Astrocyte of the cerebellum (primary cell): ENCODE data around the gene NPIPB2.

Experiments
- DNase-seq: peaks from one replicate; pipeline ENCODE4 v3.0.0-alpha.2; 2011; ENCODE audit warnings: low read depth
- H3K4me3 ChIP-seq: 2 replicates; pipeline ENCODE4 v1.5.1; 2011; ENCODE audit warnings: mild to moderate bottlenecking, low read depth, low read length, moderate library complexity
- in situ Hi-C: cut with HindIII; loops from 2 replicates; pipeline ENCODE4 v1.10.0; 2017; ENCODE audit warnings: low sequenced_read_pairs
- TF ChIP-seq, protein P1 (sequence below): IDR thresholded peaks from 2 replicates; pipeline ENCODE4 v1.5.1; 2012; ENCODE audit warnings: low read length, low read depth, moderate library complexity, mild to moderate bottlenecking; ENCODE audit errors: missing control alignments

Gene NPIPB2

DNA sequence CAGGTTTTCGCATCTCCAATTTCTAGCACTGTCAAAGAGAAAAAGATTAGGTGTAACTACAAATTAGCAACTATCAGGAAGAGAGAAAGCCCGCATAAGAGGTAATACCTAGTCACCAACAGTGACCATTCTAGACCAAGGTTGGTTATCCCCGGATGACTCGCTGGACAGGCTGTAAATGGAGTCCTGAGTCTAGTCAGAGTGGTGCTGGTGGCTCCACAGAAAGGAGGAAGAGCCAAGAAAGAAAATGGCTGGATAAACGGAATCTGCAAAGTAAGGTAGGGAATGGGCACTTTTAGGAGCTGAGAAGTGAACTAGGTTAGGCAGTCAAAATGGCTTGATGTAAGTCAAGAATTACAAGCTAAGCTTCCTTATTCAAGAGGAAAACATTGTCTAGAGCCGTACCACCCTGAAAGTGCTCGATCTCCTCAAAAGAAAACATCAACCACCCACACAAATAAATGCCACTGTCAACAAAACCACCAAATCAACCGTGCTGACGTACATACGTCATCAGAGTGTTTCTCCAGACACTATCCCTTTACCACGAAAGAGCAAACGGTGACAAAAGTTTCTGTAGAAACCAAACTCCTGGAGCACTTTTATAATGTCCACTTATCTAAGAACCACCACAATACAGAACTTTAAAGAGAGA, 28.3 kb downstream of the NPIPB2 start:
- DNase-seq: no peak
- in situ Hi-C loops: no loop called here
- TF ChIP-seq, protein P1, sequence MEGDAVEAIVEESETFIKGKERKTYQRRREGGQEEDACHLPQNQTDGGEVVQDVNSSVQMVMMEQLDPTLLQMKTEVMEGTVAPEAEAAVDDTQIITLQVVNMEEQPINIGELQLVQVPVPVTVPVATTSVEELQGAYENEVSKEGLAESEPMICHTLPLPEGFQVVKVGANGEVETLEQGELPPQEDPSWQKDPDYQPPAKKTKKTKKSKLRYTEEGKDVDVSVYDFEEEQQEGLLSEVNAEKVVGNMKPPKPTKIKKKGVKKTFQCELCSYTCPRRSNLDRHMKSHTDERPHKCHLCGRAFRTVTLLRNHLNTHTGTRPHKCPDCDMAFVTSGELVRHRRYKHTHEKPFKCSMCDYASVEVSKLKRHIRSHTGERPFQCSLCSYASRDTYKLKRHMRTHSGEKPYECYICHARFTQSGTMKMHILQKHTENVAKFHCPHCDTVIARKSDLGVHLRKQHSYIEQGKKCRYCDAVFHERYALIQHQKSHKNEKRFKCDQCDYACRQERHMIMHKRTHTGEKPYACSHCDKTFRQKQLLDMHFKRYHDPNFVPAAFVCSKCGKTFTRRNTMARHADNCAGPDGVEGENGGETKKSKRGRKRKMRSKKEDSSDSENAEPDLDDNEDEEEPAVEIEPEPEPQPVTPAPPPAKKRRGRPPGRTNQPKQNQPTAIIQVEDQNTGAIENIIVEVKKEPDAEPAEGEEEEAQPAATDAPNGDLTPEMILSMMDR: no peak
- peak overlapping the region; percentile 70 for H3K4me3 ChIP-seq

DNA sequence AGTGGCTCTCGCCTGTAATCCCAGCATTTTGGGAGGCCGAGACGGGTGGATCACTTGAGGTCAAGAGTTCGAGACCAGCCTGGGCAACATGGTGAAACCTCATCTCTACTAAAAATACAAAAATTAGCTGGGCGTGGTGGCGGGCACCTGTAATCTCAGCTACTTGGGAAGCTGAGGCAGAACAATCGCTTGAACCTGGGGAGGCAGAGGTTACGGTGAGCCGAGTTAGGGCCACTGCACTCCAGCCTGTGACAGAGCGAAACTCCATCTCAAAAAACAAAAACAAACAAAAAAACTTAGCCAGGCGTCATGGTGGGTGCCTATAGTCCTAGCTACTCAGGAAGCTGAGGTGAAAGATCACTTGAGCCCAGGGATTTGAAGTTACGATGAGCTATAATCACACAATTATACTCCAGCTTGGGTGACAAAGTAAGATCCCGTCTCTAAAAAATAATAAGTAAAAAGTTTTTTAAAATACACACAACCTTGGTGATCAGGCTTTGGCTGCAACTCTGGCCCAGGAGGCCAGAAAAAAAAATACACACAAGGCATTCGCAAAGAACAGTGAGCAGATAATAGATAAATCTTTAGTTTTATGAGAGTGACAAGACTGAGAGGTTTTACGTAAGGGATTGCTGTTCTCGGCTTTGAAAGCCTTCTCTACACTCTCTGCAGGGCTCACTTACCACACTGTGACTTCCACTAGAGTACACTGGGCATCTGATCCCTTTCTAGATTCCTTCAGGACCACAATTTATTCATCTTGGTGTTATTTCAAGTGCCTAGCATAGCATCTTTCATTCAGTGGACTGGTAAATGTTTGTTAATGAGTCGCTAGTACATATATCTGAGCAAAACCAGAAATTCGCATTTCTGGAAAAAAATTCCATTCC, 31.9 kb downstream of the NPIPB2 start:
- DNase-seq: peak; percentile 47
- TF ChIP-seq, protein P1: no peak

DNA sequence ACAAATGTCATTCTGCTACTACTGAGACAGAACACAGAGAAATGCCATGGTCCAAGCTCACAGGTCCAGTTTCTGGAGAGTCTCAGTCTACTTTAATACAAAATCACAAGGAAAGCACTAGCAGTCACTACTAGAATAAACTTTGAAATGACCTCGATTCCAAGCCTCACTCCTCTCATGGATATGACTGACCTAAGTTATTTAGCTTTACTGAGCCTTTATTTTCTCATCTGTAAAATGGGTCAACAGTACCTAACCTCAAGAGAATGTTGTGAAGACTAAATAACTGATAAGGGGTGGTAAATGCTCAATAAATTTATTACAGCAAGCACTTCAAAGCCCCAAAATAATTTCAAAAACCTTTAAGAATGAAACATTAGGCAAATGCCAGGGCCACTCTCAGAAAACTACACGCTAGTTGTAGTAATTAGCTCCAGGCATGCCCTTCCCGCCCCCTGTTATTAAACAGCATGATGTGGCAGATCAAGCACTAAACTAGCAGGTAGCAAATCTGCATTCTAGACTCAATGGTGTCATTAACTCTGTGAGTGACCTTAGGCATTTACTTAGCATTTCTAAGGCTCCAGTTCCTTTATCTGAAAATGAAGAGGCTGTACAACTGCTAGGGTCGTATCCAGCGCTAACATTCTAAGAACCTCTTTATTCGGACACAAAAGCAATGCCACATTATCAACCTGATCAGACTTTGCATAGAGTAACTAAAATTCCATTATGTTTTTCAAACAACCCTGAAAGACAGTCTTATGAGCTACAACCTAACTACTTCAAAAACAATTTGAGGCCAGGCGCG, 34.5 kb downstream of the NPIPB2 start:
- no peak overlapping the region for H3K4me3 ChIP-seq
- in situ Hi-C loops: no loop called here
- no peak for DNase-seq
- TF ChIP-seq, protein P1: no peak

More for the DNA sequence above, 31.9 kb downstream of the NPIPB2 start:
- in situ Hi-C loops: no loop called here
- no peak overlapping the region for H3K4me3 ChIP-seq

DNA sequence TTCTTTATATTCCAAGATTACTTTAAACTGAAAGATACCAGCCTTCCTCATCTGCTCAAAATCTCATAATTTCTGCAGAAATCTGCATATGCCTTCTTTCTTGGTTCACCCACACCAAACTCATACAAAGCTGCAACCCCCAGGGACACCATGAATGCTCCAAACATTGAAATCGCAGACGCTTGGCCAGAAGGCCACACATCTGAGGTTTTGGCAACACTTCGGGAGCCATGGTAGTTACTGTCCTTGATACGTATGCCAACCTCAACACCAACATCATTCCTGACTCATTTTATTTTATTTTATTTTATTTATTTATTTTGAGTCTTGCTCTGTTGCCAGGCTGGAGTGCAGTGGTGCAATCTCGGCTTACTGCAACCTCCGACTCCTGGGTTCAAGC, 37.9 kb downstream of the NPIPB2 start:
- H3K4me3 ChIP-seq: no peak overlapping the region
- no peak for DNase-seq
- TF ChIP-seq, protein P1: no peak
- in situ Hi-C loops: no loop called here

DNA sequence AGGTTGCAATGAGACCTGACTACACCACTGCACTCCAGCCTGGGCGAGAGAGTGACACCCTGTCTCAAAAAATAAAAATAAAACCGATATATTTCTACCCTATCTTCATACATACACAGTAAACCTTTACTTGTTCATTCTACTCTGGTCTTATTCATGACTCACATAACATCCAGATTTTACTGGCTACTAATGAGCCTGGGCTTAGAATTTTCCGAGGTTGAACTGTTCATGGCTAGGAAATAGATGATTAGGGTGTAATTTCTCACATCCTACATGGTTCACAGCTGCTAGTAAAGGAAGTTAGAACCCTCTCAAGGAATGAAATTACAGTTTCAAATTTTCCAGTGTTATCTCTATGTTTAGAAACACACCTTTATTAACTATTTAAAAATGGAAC, 40.8 kb downstream of the NPIPB2 start:
- TF ChIP-seq, protein P1: no peak
- DNase-seq: no peak
- in situ Hi-C loops: no loop called here
- H3K4me3 ChIP-seq: no peak overlapping the region

DNA sequence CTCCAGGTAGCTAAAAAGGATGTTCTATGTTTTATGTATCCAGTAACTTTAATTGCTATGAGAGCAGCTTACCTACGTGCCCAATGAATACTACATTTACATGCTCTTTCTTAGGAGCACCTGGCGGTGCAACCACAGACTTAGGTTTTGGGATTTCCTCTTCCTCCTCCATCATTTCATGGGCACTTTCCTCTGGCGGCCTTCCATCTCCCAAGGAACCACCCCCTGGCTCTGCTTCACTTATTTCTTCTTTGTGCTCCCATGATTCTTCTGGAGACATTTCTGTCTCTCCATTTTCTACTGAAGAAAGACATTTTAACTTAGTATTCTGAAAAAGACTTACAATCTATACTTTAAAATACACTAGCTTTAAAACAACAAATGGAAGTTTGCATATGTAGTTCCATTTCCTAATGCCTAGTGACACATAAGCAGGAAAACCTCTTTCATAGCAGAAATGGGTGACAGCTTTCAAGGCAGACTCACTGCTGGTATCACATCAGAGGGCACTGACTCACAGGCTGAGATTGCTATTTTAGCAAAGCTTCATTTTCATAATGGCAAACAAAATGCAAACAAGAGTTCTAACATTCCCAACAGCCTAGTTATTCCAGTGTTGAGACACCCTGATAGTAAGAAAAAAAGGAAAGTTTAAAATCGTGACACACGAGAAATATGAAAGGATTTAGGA, 45.2 kb downstream of the NPIPB2 start:
- TF ChIP-seq, protein P1: no peak
- no peak overlapping the region for H3K4me3 ChIP-seq
- no peak for DNase-seq
- in situ Hi-C loops: no loop called here
